H1 (cell line): ENCODE results near the gene ZSCAN18. TPM values are rescaled to one million over a fixed set of nuclear protein-coding genes. Genes with fewer than 3 reads are reported as not detected.

Experiments used
- BRCA1 ChIP-seq: IDR thresholded peaks from 2 replicates; pipeline ENCODE4 v1.6.1; 2012; ENCODE audit warnings: low read depth, low read length, improper control_type of control experiment
- CHD2 ChIP-seq: IDR thresholded peaks from 2 replicates; pipeline ENCODE4 v1.6.1; 2012; ENCODE audit warnings: low read length, improper control_type of control experiment
- EZH2 ChIP-seq: fragments of 200-600 bp; sonication (generic); IDR thresholded peaks from 2 replicates; pipeline ENCODE4 v1.7.1; 2012; ENCODE audit warnings: low read depth, mild to moderate bottlenecking, moderate library complexity, low read length, inconsistent platforms; ENCODE audit not compliant: severe bottlenecking
- RBBP5 ChIP-seq: IDR thresholded peaks from 2 replicates; pipeline ENCODE4 v1.7.1; 2012; ENCODE audit warnings: low read depth, mild to moderate bottlenecking, inconsistent platforms, low read length, moderate library complexity, borderline replicate concordance
- RNF2 ChIP-seq: fragments of 200-900, 300-1000 bp; sonication (generic); IDR thresholded peaks from 2 replicates; pipeline ENCODE4 v1.7.1; 2016; ENCODE audit warnings: borderline replicate concordance, low read depth, mild to moderate bottlenecking, antibody characterized with exemption, low read length; ENCODE audit not compliant: poor library complexity, severe bottlenecking; ENCODE audit errors: missing control alignments
- SP1 ChIP-seq: IDR thresholded peaks from 2 replicates; pipeline ENCODE4 v1.6.1; 2011; ENCODE audit warnings: low read depth, low read length
- TBP ChIP-seq: IDR thresholded peaks from 2 replicates; pipeline ENCODE4 v1.6.1; 2011; ENCODE audit warnings: low read depth, low read length, improper control_type of control experiment
- polyA plus RNA-seq, 7 experiments: library from polyadenylated mRNA; depleted of rRNA in 3 of 7; stranded (reverse) in 5 of 7; unstranded in 2 of 7; fragments of >200 nt in 5 of 7; fragments of 200-250 nt in 2 of 7; gene quantifications; 1 replicate in 5 of 7; 2 replicates in 1 of 7; 4 replicates in 1 of 7; pipeline versions ENCODE4 v1.2.1 to v1.2.3, GENCODE V29; 2011 to 2013; ENCODE audit warnings: missing spikeins in 2 of 7, mixed read lengths in 2 of 7
- total RNA-seq: library from RNA; stranded (reverse); fragmentation: NEBNext Ultra II Directional; extraction: Animal tissue kit (Norgen Biotek cat#: 25700); gene quantifications from 2 replicates; pipeline ENCODE4 v1.2.1, GENCODE V29; 2021
- TF ChIP-seq, protein P1 (sequence below): fragments of 300-600 bp; sonication (generic); IDR thresholded peaks from 2 replicates; pipeline ENCODE4 v1.7.1; 2012; ENCODE audit warnings: low read length, moderate library complexity, mild to moderate bottlenecking, inconsistent platforms; ENCODE audit not compliant: insufficient replicate concordance
- TF ChIP-seq, protein P2 (sequence below): IDR thresholded peaks from 2 replicates; pipeline ENCODE4 v1.6.1; 2012; ENCODE audit warnings: inconsistent platforms

ZSCAN18 gene
- total and polyA plus RNA-seq, 2 of the 8 experiments (the other 6 are each of a cell fraction or from before 2014, with no cell fraction given) = 37.0 to 41.4 TPM

DNA sequence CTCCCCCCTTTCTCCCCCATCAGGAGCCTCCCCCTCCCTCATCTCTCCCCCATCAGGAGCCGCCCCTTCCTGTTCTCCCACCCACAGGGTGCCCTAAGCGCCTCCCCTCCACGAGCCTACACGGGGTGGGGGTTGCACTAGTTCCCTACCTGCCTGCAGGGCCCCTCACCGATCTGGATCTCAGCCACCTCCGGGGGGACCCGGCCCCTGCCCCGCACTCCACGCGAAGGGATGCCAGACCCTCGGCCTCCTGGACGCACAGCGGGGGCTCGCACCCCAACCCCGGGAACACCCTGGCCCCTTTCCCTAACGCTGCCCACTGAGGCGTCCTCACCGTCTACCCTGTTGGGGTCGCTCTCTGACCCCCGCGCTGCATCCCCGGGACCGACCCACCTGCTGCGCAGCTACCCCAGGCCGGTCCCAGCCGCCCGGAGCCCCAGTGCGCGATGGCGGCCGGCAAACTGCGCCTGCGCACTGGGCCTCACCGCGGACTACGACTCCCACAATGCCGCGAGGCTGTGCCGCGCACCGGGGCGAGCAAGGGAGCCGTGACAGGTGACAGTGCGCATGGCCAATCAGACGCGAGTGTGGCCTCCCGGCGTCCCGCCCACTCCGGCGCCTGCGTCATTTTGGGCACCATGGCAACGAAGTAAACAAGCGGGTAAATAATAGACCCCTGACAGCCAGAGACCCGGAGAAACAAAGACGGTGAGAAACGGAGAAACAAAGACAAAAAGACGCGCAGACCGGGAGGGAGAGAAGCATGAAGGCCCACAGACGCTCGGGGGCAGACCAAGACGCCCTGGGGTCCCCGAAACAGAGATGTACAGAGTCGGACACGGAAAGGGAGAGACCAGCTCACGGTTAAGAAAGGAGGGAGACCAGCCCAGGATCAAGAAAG is at the start of gene ZSCAN18 (continued):
- TF ChIP-seq, protein P1, sequence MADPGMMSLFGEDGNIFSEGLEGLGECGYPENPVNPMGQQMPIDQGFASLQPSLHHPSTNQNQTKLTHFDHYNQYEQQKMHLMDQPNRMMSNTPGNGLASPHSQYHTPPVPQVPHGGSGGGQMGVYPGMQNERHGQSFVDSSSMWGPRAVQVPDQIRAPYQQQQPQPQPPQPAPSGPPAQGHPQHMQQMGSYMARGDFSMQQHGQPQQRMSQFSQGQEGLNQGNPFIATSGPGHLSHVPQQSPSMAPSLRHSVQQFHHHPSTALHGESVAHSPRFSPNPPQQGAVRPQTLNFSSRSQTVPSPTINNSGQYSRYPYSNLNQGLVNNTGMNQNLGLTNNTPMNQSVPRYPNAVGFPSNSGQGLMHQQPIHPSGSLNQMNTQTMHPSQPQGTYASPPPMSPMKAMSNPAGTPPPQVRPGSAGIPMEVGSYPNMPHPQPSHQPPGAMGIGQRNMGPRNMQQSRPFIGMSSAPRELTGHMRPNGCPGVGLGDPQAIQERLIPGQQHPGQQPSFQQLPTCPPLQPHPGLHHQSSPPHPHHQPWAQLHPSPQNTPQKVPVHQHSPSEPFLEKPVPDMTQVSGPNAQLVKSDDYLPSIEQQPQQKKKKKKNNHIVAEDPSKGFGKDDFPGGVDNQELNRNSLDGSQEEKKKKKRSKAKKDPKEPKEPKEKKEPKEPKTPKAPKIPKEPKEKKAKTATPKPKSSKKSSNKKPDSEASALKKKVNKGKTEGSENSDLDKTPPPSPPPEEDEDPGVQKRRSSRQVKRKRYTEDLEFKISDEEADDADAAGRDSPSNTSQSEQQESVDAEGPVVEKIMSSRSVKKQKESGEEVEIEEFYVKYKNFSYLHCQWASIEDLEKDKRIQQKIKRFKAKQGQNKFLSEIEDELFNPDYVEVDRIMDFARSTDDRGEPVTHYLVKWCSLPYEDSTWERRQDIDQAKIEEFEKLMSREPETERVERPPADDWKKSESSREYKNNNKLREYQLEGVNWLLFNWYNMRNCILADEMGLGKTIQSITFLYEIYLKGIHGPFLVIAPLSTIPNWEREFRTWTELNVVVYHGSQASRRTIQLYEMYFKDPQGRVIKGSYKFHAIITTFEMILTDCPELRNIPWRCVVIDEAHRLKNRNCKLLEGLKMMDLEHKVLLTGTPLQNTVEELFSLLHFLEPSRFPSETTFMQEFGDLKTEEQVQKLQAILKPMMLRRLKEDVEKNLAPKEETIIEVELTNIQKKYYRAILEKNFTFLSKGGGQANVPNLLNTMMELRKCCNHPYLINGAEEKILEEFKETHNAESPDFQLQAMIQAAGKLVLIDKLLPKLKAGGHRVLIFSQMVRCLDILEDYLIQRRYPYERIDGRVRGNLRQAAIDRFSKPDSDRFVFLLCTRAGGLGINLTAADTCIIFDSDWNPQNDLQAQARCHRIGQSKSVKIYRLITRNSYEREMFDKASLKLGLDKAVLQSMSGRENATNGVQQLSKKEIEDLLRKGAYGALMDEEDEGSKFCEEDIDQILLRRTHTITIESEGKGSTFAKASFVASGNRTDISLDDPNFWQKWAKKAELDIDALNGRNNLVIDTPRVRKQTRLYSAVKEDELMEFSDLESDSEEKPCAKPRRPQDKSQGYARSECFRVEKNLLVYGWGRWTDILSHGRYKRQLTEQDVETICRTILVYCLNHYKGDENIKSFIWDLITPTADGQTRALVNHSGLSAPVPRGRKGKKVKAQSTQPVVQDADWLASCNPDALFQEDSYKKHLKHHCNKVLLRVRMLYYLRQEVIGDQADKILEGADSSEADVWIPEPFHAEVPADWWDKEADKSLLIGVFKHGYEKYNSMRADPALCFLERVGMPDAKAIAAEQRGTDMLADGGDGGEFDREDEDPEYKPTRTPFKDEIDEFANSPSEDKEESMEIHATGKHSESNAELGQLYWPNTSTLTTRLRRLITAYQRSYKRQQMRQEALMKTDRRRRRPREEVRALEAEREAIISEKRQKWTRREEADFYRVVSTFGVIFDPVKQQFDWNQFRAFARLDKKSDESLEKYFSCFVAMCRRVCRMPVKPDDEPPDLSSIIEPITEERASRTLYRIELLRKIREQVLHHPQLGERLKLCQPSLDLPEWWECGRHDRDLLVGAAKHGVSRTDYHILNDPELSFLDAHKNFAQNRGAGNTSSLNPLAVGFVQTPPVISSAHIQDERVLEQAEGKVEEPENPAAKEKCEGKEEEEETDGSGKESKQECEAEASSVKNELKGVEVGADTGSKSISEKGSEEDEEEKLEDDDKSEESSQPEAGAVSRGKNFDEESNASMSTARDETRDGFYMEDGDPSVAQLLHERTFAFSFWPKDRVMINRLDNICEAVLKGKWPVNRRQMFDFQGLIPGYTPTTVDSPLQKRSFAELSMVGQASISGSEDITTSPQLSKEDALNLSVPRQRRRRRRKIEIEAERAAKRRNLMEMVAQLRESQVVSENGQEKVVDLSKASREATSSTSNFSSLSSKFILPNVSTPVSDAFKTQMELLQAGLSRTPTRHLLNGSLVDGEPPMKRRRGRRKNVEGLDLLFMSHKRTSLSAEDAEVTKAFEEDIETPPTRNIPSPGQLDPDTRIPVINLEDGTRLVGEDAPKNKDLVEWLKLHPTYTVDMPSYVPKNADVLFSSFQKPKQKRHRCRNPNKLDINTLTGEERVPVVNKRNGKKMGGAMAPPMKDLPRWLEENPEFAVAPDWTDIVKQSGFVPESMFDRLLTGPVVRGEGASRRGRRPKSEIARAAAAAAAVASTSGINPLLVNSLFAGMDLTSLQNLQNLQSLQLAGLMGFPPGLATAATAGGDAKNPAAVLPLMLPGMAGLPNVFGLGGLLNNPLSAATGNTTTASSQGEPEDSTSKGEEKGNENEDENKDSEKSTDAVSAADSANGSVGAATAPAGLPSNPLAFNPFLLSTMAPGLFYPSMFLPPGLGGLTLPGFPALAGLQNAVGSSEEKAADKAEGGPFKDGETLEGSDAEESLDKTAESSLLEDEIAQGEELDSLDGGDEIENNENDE = no peak
- TF ChIP-seq CHD2 (peak; percentile 86), RNF2 (no peak), TBP (peak; percentile 62), SP1 (peak; percentile 93), EZH2 (no peak), BRCA1 (no peak), RBBP5 (peak; percentile 65; the same call in 1 of the 2 replicates)
- TF ChIP-seq, protein P2, sequence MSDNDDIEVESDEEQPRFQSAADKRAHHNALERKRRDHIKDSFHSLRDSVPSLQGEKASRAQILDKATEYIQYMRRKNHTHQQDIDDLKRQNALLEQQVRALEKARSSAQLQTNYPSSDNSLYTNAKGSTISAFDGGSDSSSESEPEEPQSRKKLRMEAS = no peak; the same call in 1 of the 2 replicates
